ENCODE data around the gene SLC24A3. TPM values are rescaled to one million over a fixed set of nuclear protein-coding genes. Genes with fewer than 3 reads are reported as not detected.

The SLC24A3 gene
- total RNA-seq, 6 donors from 2014 or later = 6.3 to 10.8 (median 9.3) TPM

DNA sequence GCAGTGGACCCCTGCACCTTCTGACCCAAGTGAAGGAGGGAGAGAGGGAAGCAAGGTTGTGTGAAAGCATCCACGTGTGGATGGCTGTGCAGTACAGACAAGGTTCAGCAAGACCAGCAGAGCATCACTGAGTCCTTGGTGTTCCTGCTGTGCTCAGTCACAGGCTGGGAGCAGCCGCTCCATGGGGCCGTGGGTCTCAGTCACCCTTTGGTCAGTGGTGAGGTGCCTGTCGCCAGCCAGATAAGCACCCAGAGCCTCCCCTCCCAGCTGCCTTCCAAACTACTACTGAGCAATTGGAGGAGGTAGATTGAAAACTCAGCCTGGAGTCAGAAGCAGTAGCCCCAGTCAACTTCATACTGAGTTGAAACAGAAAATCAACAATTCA lies 218.9 kb downstream of the SLC24A3 start:
- peaks cover 0 to 16% (median 7%) of the 10 kb centered on the region in 4 donors for H3K4me1 ChIP-seq
- DNase-seq = peak in 1 of 2 donors; percentile 6
- TF ChIP-seq, protein P1, sequence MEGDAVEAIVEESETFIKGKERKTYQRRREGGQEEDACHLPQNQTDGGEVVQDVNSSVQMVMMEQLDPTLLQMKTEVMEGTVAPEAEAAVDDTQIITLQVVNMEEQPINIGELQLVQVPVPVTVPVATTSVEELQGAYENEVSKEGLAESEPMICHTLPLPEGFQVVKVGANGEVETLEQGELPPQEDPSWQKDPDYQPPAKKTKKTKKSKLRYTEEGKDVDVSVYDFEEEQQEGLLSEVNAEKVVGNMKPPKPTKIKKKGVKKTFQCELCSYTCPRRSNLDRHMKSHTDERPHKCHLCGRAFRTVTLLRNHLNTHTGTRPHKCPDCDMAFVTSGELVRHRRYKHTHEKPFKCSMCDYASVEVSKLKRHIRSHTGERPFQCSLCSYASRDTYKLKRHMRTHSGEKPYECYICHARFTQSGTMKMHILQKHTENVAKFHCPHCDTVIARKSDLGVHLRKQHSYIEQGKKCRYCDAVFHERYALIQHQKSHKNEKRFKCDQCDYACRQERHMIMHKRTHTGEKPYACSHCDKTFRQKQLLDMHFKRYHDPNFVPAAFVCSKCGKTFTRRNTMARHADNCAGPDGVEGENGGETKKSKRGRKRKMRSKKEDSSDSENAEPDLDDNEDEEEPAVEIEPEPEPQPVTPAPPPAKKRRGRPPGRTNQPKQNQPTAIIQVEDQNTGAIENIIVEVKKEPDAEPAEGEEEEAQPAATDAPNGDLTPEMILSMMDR (IDR thresholded peaks at IDR 0.05) = no peak
- TF ChIP-seq POLR2A (IDR thresholded peaks at IDR 0.05) (no peak), POLR2AphosphoS5 (IDR thresholded peaks at IDR 0.05) (no peak), EP300 (IDR thresholded peaks at IDR 0.05) (no peak)
- H3K27ac ChIP-seq = no peak overlapping the region
- no peaks in the 10 kb centered on the region for H3K36me3 ChIP-seq
- H3K4me3 ChIP-seq = no peak overlapping the region
- no peak for ATAC-seq (ENCODE audit: low FRiP score in 2 of 2)
- no peaks in the 10 kb centered on the region for H3K9me3 ChIP-seq
- no peaks in the 10 kb centered on the region for H3K27me3 ChIP-seq
- 50 to 66% methylated on average over 4 of the region's 4 CpGs for WGBS, 2 donors

DNA sequence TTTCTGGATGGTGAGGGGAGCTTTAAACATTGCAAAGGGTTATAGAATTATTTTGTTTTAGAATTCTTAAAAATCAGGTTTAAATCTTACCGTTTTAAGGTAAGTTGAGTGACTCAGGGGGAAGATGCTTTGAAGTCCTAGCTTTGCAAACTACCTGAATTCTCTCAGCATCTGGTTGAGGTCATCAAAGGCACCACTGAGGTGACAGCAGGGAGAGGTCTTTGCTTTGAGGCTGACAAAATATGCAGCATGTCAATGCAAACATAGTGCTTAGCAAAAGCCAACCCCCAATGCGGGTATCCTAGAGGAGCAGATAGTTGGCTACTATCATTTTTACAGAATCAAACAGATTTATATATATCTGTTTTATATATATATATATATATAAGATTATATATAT lies 219.5 kb downstream of the SLC24A3 start:
- no peak overlapping the region for H3K27ac ChIP-seq
- peaks cover 0 to 15% (median 7%) of the 10 kb centered on the region in 4 donors for H3K4me1 ChIP-seq
- TF ChIP-seq EP300 (IDR thresholded peaks at IDR 0.05) (no peak), POLR2A (IDR thresholded peaks at IDR 0.05) (no peak), POLR2AphosphoS5 (IDR thresholded peaks at IDR 0.05) (no peak)
- TF ChIP-seq, protein P1 (IDR thresholded peaks at IDR 0.05) = no peak
- H3K4me3 ChIP-seq = no peak overlapping the region
- no peaks in the 10 kb centered on the region for H3K27me3 ChIP-seq
- no peak for DNase-seq
- ATAC-seq (ENCODE audit: low FRiP score in 2 of 2) = no peak
- no peaks in the 10 kb centered on the region for H3K9me3 ChIP-seq
- H3K36me3 ChIP-seq = no peaks in the 10 kb centered on the region
- 70 to 75% methylated on average over 2 of the region's 2 CpGs for WGBS, 2 donors

DNA sequence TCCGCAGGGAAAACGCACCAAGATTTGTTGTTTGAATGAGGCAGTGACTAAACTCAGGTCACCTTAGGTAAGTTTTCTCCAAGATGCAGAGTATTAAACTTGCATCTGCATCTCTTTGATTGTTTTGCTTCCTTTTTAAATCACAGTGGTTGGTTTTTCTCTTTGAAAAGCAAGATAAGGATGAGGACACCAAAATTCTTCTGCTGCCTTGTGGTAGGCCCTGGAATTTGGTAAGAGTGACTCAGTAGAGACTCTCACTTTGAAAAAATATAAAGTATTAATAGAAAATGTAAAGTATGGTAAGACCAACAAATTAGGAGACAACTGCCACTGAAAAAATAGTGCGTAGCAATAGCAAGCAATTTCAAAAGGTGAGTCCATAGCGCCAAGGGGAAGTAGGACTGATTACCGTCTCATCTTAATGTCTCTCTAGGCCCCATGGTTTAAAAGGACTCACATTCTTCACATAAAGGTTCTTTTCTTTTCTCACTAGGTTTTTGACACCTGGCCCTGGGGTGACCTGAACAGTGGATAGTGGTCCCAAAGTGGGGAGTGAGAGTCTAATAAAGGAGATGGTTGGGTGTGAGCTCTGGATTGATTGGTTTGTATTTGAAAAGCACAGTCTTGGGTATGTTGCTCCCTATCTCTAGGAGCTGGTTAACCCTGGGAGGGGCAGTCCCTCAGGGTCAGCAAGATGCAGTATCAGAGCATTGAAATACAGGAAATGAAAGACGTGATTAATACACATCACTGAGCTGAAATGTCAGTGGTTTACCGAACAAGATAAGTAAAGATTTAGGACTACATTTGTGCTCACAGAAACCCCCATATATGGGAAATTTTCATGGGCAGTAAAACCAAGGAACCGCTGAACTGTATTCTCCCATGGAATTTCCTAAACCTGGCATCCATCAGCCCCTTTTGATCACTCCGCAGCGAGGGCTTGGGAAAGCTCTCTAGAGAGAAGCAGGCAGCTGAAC lies 221.2 kb downstream of the SLC24A3 start:
- Histone ChIP-seq H3K4me1 (no peaks in the 10 kb centered on the region), H3K27me3 (no peaks in the 10 kb centered on the region), H3K9me3 (no peaks in the 10 kb centered on the region), H3K4me3 (no peak overlapping the region), H3K27ac (no peak overlapping the region), H3K36me3 (no peaks in the 10 kb centered on the region)
- DNase-seq (no peak), ATAC-seq (ENCODE audit: low FRiP score in 2 of 2) (no peak)
- WGBS, 2 donors = 61 to 80% methylated on average over 10 of the region's 10 CpGs
- TF ChIP-seq POLR2A (IDR thresholded peaks at IDR 0.05) = no peak
- no peak for TF ChIP-seq EP300 (IDR thresholded peaks at IDR 0.05)
- no peak for TF ChIP-seq POLR2AphosphoS5 (IDR thresholded peaks at IDR 0.05)
- TF ChIP-seq, protein P1 (IDR thresholded peaks at IDR 0.05) = no peak

DNA sequence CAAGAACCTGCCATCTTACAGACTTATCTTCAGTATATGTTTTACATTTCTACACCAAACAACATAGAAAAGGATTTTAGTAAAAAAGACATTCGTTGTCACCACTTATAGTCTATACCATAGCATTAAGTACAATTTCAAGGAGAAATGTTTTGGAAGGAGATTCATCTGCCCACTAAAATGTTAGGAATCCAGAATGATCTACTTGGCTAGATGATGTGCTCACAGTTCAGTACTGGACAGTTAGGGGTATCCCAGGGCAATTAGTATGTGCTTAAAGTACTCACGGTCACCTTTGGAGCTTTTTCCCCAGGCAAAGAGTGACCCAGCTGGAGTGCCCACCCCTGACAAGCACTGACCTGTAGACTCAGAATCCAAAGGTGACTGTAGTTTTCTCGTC lies 222.9 kb downstream of the SLC24A3 start:
- TF ChIP-seq, protein P1 (IDR thresholded peaks at IDR 0.05) = no peak
- TF ChIP-seq POLR2AphosphoS5 (IDR thresholded peaks at IDR 0.05) = no peak
- TF ChIP-seq POLR2A (IDR thresholded peaks at IDR 0.05) = no peak
- no peak for TF ChIP-seq EP300 (IDR thresholded peaks at IDR 0.05)
- H3K27ac ChIP-seq = no peak overlapping the region
- H3K36me3 ChIP-seq = no peaks in the 10 kb centered on the region

More for the DNA sequence above, 222.9 kb downstream of the SLC24A3 start:
- ATAC-seq (ENCODE audit: low FRiP score in 2 of 2) = no peak
- Histone ChIP-seq H3K27me3 (no peaks in the 10 kb centered on the region), H3K4me1 (no peaks in the 10 kb centered on the region), H3K4me3 (no peak overlapping the region), H3K9me3 (no peaks in the 10 kb centered on the region)
- WGBS, 2 donors = 79 to 83% methylated on average over 3 of the region's 3 CpGs
- DNase-seq = no peak

Data from upper lobe of left lung (tissue), 6 donors.